GM12874 (cell line): ENCODE results near the gene SECISBP2.

Experiments
- CTCF ChIP-seq: IDR thresholded peaks from 2 replicates; pipeline ENCODE4 v1.5.1; 2011; ENCODE audit warnings: low read depth, mild to moderate bottlenecking, control low read depth, low read length, moderate library complexity; ENCODE audit not compliant: insufficient read depth

The SECISBP2 gene

DNA sequence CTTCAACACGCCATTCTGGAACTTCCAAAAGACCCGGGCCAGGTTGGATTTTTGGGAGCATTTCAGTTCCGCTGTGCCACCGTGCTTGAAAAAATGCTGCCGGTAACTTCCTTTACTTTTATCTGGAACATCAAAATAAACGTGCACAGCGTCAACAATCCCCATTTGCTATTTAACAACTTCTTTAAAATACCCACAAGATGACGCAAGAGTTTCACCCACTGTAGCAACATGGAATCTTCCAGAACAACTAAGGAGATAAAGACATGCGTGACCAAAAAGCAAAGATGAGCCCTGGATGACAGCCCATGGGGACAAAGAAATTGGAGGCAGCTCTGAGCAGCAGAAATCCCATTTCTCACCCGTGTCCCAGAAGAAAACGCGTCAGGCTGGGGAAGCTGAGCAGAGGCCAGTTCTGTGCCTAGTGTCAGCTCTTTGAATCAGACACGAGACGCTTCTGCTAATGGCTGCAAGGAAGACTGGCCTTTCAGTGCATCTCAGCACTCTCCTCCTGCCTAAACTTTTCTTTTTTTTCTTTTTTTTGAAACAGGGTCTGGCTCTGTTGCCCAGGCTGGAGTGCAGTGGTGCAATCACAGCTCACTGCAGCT, 61.3 kb downstream of the SECISBP2 start:
- no peak for TF ChIP-seq CTCF

DNA sequence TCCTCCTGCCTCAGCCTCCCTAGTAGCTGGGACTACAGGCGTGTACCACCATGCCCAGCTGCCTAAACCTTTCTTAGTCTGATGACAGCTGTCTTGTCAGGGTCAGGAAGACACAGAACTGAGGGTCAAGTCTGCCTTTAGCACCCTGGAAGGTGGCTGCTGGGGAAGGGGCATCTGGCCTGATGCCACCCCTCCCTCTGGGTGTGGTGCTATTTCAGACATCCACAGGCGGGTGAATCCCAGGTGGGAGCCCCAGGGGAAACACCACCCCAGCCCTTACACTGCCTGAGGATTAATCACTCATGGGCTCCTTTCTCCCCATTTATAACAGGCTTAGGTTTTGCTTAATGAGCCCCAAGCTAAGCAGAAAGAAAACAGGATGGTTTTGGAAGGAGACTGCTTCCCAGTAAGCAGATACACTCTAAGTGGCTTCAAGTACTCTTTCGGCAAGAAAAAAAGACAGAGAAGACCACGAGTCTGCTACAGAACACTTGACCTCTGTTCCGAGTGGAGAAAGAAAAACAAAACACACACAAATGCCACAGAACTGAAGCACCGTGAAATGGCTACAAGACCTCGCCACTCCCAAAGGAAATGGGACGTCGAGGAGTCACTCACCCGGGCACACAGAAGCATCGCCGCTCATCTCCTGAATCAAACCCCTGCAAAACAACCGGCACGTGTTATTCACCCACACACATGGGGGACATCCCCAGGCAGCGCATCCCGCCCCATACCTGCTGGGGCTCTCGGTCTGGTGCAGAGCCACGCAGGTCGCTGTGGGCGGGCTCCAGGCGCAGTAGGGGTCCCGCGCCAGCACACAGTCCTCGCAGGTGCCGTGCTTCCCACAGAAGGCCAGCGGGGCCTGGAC, 62.4 kb downstream of the SECISBP2 start:
- TF ChIP-seq CTCF: no peak

DNA sequence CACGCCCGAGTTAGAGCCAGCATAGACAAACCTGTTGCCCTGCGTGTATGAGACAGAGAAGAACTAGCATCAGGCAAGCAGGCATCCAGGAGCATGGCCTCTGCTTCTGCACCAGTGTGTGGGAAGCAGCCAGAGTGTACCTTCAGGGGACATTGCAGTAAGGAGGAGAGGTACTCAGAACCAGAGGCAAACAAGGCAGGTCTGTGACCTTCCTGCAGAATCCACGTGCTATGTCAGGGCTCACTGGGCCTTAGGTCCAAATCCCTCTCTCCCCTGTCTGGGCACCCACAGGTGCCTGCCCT, 63.0 kb downstream of the SECISBP2 start:
- no peak for TF ChIP-seq CTCF

GRCh38 chr9:89382026-89382986, 64.0 kb downstream of the SECISBP2 start:
- no peak for TF ChIP-seq CTCF

DNA sequence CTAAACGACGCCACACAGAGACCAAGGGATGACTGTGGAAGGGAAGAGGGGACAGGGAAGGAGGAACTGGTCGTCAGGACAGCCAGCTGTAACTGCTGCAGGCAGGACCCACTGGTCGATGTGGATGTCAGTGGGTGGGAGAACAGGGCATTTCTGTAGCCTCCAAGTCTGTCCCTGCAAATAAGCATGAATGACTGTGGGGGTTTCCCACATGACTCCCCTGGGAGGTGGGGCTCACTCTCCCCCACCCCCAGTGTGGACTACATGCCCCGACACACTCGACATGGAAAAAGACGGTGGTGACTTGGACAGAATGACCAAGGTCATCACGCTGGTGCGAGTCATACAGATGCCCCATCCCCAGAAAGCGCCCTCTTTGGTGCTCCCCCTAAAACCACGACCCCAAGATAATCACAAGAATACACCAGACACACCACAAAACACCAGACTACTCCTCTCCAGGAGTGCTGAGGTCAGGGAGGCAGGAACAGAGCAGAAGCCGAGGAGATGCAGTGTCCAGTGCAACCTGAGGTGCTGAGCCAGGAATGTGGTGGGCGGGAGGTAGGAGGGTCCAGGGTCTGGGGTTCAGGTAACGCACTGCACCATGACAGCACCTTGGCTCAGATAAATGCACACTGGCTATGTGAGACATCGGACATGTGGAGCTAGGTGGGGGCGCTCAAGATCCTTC, 64.9 kb downstream of the SECISBP2 start:
- no peak for TF ChIP-seq CTCF

- no peak for TF ChIP-seq CTCF
Measured at GRCh38 chr9:89383721-89384300, 65.5 kb downstream of the SECISBP2 start.
